ENCODE measurements around the gene UCN3. TPM values are rescaled to one million over a fixed set of nuclear protein-coding genes. Genes with fewer than 3 reads are reported as not detected.

The UCN3 gene
- polyA plus RNA-seq, 1 donor from 2014 or later: not detected

GRCh38 chr10:5321273-5321672 lies 43.5 kb upstream of the UCN3 start:
- no peaks in the 10 kb centered on the region for H3K36me3 ChIP-seq (ENCODE audit: insufficient read depth, low read length)
- no peak overlapping the region for H3K9ac ChIP-seq (ENCODE audit: low read length)
- H3K27me3 ChIP-seq (ENCODE audit: insufficient read depth, low read depth, low read length): no peaks in the 10 kb centered on the region
- no peak for TF ChIP-seq EP300 (conservative IDR thresholded peaks at IDR 0.05; ENCODE audit: poor library complexity, severe bottlenecking)
- no peak for TF ChIP-seq SMC3 (conservative IDR thresholded peaks at IDR 0.05; ENCODE audit: poor library complexity)
- no peak for TF ChIP-seq TAF1 (IDR thresholded peaks at IDR 0.05; ENCODE audit: low read depth)
- TF ChIP-seq EZH2 (IDR thresholded peaks at IDR 0.05; ENCODE audit: borderline replicate concordance, insufficient read depth, low read length, poor library complexity, severe bottlenecking): no peak
- TF ChIP-seq, protein P1, sequence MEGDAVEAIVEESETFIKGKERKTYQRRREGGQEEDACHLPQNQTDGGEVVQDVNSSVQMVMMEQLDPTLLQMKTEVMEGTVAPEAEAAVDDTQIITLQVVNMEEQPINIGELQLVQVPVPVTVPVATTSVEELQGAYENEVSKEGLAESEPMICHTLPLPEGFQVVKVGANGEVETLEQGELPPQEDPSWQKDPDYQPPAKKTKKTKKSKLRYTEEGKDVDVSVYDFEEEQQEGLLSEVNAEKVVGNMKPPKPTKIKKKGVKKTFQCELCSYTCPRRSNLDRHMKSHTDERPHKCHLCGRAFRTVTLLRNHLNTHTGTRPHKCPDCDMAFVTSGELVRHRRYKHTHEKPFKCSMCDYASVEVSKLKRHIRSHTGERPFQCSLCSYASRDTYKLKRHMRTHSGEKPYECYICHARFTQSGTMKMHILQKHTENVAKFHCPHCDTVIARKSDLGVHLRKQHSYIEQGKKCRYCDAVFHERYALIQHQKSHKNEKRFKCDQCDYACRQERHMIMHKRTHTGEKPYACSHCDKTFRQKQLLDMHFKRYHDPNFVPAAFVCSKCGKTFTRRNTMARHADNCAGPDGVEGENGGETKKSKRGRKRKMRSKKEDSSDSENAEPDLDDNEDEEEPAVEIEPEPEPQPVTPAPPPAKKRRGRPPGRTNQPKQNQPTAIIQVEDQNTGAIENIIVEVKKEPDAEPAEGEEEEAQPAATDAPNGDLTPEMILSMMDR (IDR thresholded peaks at IDR 0.05; ENCODE audit: poor library complexity, severe bottlenecking): no peak
- TF ChIP-seq, protein P2, sequence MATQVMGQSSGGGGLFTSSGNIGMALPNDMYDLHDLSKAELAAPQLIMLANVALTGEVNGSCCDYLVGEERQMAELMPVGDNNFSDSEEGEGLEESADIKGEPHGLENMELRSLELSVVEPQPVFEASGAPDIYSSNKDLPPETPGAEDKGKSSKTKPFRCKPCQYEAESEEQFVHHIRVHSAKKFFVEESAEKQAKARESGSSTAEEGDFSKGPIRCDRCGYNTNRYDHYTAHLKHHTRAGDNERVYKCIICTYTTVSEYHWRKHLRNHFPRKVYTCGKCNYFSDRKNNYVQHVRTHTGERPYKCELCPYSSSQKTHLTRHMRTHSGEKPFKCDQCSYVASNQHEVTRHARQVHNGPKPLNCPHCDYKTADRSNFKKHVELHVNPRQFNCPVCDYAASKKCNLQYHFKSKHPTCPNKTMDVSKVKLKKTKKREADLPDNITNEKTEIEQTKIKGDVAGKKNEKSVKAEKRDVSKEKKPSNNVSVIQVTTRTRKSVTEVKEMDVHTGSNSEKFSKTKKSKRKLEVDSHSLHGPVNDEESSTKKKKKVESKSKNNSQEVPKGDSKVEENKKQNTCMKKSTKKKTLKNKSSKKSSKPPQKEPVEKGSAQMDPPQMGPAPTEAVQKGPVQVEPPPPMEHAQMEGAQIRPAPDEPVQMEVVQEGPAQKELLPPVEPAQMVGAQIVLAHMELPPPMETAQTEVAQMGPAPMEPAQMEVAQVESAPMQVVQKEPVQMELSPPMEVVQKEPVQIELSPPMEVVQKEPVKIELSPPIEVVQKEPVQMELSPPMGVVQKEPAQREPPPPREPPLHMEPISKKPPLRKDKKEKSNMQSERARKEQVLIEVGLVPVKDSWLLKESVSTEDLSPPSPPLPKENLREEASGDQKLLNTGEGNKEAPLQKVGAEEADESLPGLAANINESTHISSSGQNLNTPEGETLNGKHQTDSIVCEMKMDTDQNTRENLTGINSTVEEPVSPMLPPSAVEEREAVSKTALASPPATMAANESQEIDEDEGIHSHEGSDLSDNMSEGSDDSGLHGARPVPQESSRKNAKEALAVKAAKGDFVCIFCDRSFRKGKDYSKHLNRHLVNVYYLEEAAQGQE (IDR thresholded peaks at IDR 0.05; ENCODE audit: borderline replicate concordance): no peak
- TF ChIP-seq POLR2AphosphoS5 (IDR thresholded peaks at IDR 0.05): no peak
- no peaks in the 10 kb centered on the region for H4K20me1 ChIP-seq (ENCODE audit: insufficient read depth)
- no peak overlapping the region for H3K4me2 ChIP-seq (ENCODE audit: low read length)
- no peak overlapping the region for H3K4me3 ChIP-seq (ENCODE audit: low read length)
- H3F3A ChIP-seq (ENCODE audit: insufficient read depth, low read length, poor library complexity, severe bottlenecking): no peaks in the 10 kb centered on the region
- H3K79me2 ChIP-seq (replicated peaks; ENCODE audit: insufficient read depth, low read length): no peaks in the 10 kb centered on the region
- no peak overlapping the region for H2AFZ ChIP-seq (ENCODE audit: low read depth, low read length)
- no peak overlapping the region for H3K27ac ChIP-seq (ENCODE audit: low read length)
- H3K9me3 ChIP-seq (ENCODE audit: low read length): no peaks in the 10 kb centered on the region
- no peaks in the 10 kb centered on the region for H3K9me2 ChIP-seq (ENCODE audit: insufficient read depth, low read length)

DNA sequence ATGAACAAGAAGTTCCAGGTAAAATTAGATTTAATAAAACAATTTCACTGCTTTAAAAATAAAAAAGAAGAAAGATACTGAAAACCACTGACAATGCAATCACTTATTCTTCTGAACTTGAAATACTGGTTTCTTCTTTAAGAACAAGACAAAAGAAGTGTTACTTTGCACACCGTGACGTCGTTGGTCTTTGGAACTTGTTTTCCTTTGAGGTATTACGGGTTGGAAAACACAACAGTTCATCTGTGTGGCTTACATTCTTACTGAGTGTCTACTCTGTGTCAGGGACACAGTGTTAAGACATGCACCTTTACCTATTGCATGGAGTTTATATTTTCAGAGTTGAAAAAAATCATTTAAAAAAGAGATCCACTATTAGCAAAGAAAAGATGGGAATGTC lies 41.3 kb upstream of the UCN3 start:
- Histone ChIP-seq H3K9me2 (ENCODE audit: insufficient read depth, low read length) (no peaks in the 10 kb centered on the region), H2AFZ (ENCODE audit: low read depth, low read length) (no peak overlapping the region), H3K9me3 (ENCODE audit: low read length) (no peaks in the 10 kb centered on the region), H3K9ac (ENCODE audit: low read length) (no peak overlapping the region), H3K36me3 (ENCODE audit: insufficient read depth, low read length) (no peaks in the 10 kb centered on the region), H3K27me3 (ENCODE audit: insufficient read depth, low read depth, low read length) (no peaks in the 10 kb centered on the region), H3K4me2 (ENCODE audit: low read length) (no peak overlapping the region), H3K27ac (ENCODE audit: low read length) (no peak overlapping the region), H3K79me2 (replicated peaks; ENCODE audit: insufficient read depth, low read length) (no peaks in the 10 kb centered on the region), H3F3A (ENCODE audit: insufficient read depth, low read length, poor library complexity, severe bottlenecking) (no peaks in the 10 kb centered on the region), H4K20me1 (ENCODE audit: insufficient read depth) (no peaks in the 10 kb centered on the region), H3K4me3 (ENCODE audit: low read length) (no peak overlapping the region)
- TF ChIP-seq, protein P1 (IDR thresholded peaks at IDR 0.05; ENCODE audit: poor library complexity, severe bottlenecking): no peak
- TF ChIP-seq POLR2AphosphoS5 (IDR thresholded peaks at IDR 0.05) (no peak), TAF1 (IDR thresholded peaks at IDR 0.05; ENCODE audit: low read depth) (no peak), SMC3 (conservative IDR thresholded peaks at IDR 0.05; ENCODE audit: poor library complexity) (no peak), RAD21 (conservative IDR thresholded peaks at IDR 0.05) (no peak), MXI1 (conservative IDR thresholded peaks at IDR 0.05; ENCODE audit: poor library complexity, severe bottlenecking) (no peak), EP300 (conservative IDR thresholded peaks at IDR 0.05; ENCODE audit: poor library complexity, severe bottlenecking) (no peak)
